Measurements from ENCODE around the gene CAMSAP1. TPM values are rescaled to one million over a fixed set of nuclear protein-coding genes. Genes with fewer than 3 reads are reported as not detected.
A peak's percentile ranks its signal among the peaks of the same experiment; 100 is the strongest.

Gene CAMSAP1
- polyA plus RNA-seq, 3 donors = 0.71 to 9.0 (median 0.75) TPM

- H2AFZ ChIP-seq (ENCODE audit: insufficient read depth, low read depth, low read length, poor library complexity, severe bottlenecking) = no peak overlapping the region
- Mint-ChIP-seq H3K36me3 (peaks cover 37 to 52% of the 10 kb centered on the region in 2 donors), H3K9me3 (peaks cover 0 to 21% (median 12%) of the 10 kb centered on the region in 7 donors), H3K4me3 (peak overlapping the region; percentile 77 to 89), H3K27ac (peak overlapping the region; percentile 77 to 89 (median 83)), H3K27me3 (ENCODE audit: low read depth in 3 of 3) (peaks cover 0 to 2% (median 0%) of the 10 kb centered on the region in 3 donors), H3K4me1 (peaks cover 50% of the 10 kb centered on the region)
- H3K36me3 ChIP-seq (replicated peaks in 1 of 2; ENCODE audit: control insufficient read depth in 1 of 2, insufficient read depth in 2 of 2, low read length in 2 of 2) = peaks cover 9 to 33% of the 10 kb centered on the region in 2 donors
- no peak for TF ChIP-seq CTCF (IDR thresholded peaks at IDR 0.05)
- H3K27me3 ChIP-seq (ENCODE audit: control insufficient read depth in 2 of 2, insufficient read depth in 2 of 2, low read length in 2 of 2) = no peaks in the 10 kb centered on the region
- H3K4me2 ChIP-seq (replicated peaks; ENCODE audit: extremely low read depth, low read length, poor library complexity, severe bottlenecking) = peak overlapping the region; percentile 92
- peak overlapping the region in 1 of 3 experiments; percentile 81 for H3K4me3 ChIP-seq (replicated peaks in 1 of 3; ENCODE audit: low read depth in 2 of 3, low read length in 3 of 3)
- peak overlapping the region in 1 of 2 donors; percentile 70 for H3K27ac ChIP-seq (ENCODE audit: low read depth in 1 of 2, low read length in 2 of 2)
- DNase-seq = no peak
- H3K79me2 ChIP-seq (ENCODE audit: insufficient read depth, low read length) = peaks cover 41% of the 10 kb centered on the region
- peaks cover 31% of the 10 kb centered on the region for H4K20me1 ChIP-seq (ENCODE audit: insufficient read depth, low read length)
- H3K4me1 ChIP-seq (ENCODE audit: control insufficient read depth in 1 of 2, insufficient read depth in 2 of 2, low read length in 2 of 2) = peaks cover 44 to 48% of the 10 kb centered on the region in 2 donors
- intact Hi-C loops (cut with micrococcal nuclease) = loop anchor here (2.0 to 10.0 kb wide), 3 partner anchors 15 to 335 kb away; partner anchors contain the start of genes QSOX2 (in 1 of the 2) and UBAC1 (in 1 of the 2)
- no peak overlapping the region for H3K9ac ChIP-seq (ENCODE audit: insufficient read depth, low read length, poor library complexity, severe bottlenecking)
- H3K9me3 ChIP-seq (replicated peaks in 1 of 2; ENCODE audit: control insufficient read depth in 1 of 2, insufficient read depth in 1 of 2, low read length in 2 of 2) = peaks cover 0 to 19% of the 10 kb centered on the region in 2 donors
- WGBS (ENCODE audit: insufficient coverage) = no CpG with 5 or more reads among the region's 6 CpGs
These were observed 2.0 kb upstream of the CAMSAP1 start for GRCh38 chr9:135909371-135909770.

GRCh38 chr9:135908754-135909204, 1.4 kb upstream of the CAMSAP1 start:
- Histone ChIP-seq H3K36me3 (replicated peaks in 1 of 2; ENCODE audit: control insufficient read depth in 1 of 2, insufficient read depth in 2 of 2, low read length in 2 of 2) (peaks cover 9 to 27% of the 10 kb centered on the region in 2 donors), H3K79me2 (ENCODE audit: insufficient read depth, low read length) (peaks cover 47% of the 10 kb centered on the region), H3K4me2 (replicated peaks; ENCODE audit: extremely low read depth, low read length, poor library complexity, severe bottlenecking) (peak overlapping the region; percentile 92), H2AFZ (ENCODE audit: insufficient read depth, low read depth, low read length, poor library complexity, severe bottlenecking) (no peak overlapping the region), H3K4me1 (ENCODE audit: control insufficient read depth in 1 of 2, insufficient read depth in 2 of 2, low read length in 2 of 2) (peaks cover 44 to 48% of the 10 kb centered on the region in 2 donors), H4K20me1 (ENCODE audit: insufficient read depth, low read length) (peaks cover 37% of the 10 kb centered on the region), H3K27ac (ENCODE audit: low read depth in 1 of 2, low read length in 2 of 2) (peak overlapping the region in 1 of 2 donors; percentile 70), H3K9ac (ENCODE audit: insufficient read depth, low read length, poor library complexity, severe bottlenecking) (no peak overlapping the region), H3K4me3 (replicated peaks in 1 of 3; ENCODE audit: low read depth in 2 of 3, low read length in 3 of 3) (peak overlapping the region in 1 of 3 experiments; percentile 81), H3K27me3 (ENCODE audit: control insufficient read depth in 2 of 2, insufficient read depth in 2 of 2, low read length in 2 of 2) (no peaks in the 10 kb centered on the region), H3K9me3 (replicated peaks in 1 of 2; ENCODE audit: control insufficient read depth in 1 of 2, insufficient read depth in 1 of 2, low read length in 2 of 2) (peaks cover 0 to 14% of the 10 kb centered on the region in 2 donors)
- TF ChIP-seq CTCF (IDR thresholded peaks at IDR 0.05) = no peak
- Mint-ChIP-seq H3K36me3 (peaks cover 39 to 52% of the 10 kb centered on the region in 2 donors), H3K9me3 (peaks cover 0 to 15% (median 7%) of the 10 kb centered on the region in 7 donors), H3K27me3 (ENCODE audit: low read depth in 3 of 3) (peaks cover 0 to 2% (median 0%) of the 10 kb centered on the region in 3 donors), H3K27ac (peak overlapping the region; percentile 72 to 85 (median 77)), H3K4me1 (peaks cover 50% of the 10 kb centered on the region), H3K4me3 (peak overlapping the region; percentile 77 to 89)
- intact Hi-C loops (cut with micrococcal nuclease) = loop anchor here (2.0 to 10.0 kb wide), 3 partner anchors 16 to 336 kb away; partner anchors contain the start of genes QSOX2 (in 1 of the 2) and UBAC1 (in 1 of the 2)
- WGBS (ENCODE audit: insufficient coverage) = 95% methylated on average over 11 of the region's 12 CpGs
- peak in 2 of 3 donors; percentile 23 to 45 for DNase-seq

Data from CD14-positive monocyte (primary cell).